HUDEP-2 (cell line): ENCODE results near the gene PDHX.

Experiments used
- DNase-seq, 76 experiments: peaks; one replicate each; lab custom pipeline; 2025; ENCODE audit not compliant: unreplicated experiment in 76 of 76; lab: John Stamatoyannopoulos, UW

Gene PDHX

GRCh38 chr11:34948696-34949095 is 32.3 kb downstream of the PDHX start:
- no peak for DNase-seq

- no peak for DNase-seq
Measured at GRCh38 chr11:34953955-34954354, 37.5 kb downstream of the PDHX start.

- no peak for DNase-seq
Measured at GRCh38 chr11:34957206-34957605, 40.8 kb downstream of the PDHX start.

GRCh38 chr11:34957606-34958005 is 41.2 kb downstream of the PDHX start:
- DNase-seq = no peak

- no peak for DNase-seq
Measured at GRCh38 chr11:34959770-34960169, 43.4 kb downstream of the PDHX start.

- DNase-seq = no peak
Measured at GRCh38 chr11:34960277-34960676, 43.9 kb downstream of the PDHX start.

GRCh38 chr11:34962034-34962433 is 45.6 kb downstream of the PDHX start:
- no peak for DNase-seq

- no peak for DNase-seq
Measured at GRCh38 chr11:34963351-34963750, 46.9 kb downstream of the PDHX start.

- peak in 1 of 76 experiments; percentile 12 for DNase-seq
Measured at GRCh38 chr11:34964610-34965331, 48.4 kb downstream of the PDHX start.

- no peak for DNase-seq
Measured at GRCh38 chr11:34968862-34969261, 52.4 kb downstream of the PDHX start.

GRCh38 chr11:34970033-34970432 is 53.6 kb downstream of the PDHX start:
- no peak for DNase-seq

GRCh38 chr11:34970480-34970879 is 54.1 kb downstream of the PDHX start:
- no peak for DNase-seq

GRCh38 chr11:34971928-34972327 is 55.5 kb downstream of the PDHX start:
- no peak for DNase-seq

GRCh38 chr11:34972366-34972765 is 55.9 kb downstream of the PDHX start:
- DNase-seq = no peak

GRCh38 chr11:34972892-34973291 is 56.5 kb downstream of the PDHX start:
- DNase-seq = no peak

- no peak for DNase-seq
Measured at GRCh38 chr11:34975482-34975881, 59.1 kb downstream of the PDHX start.

GRCh38 chr11:34976496-34977088 is 60.2 kb downstream of the PDHX start:
- DNase-seq = no peak

- no peak for DNase-seq
Measured at GRCh38 chr11:34977089-34977912, 60.9 kb downstream of the PDHX start.

- no peak for DNase-seq
Measured at GRCh38 chr11:34978236-34979191, 62.1 kb downstream of the PDHX start.

GRCh38 chr11:34984514-34984913 is 68.1 kb downstream of the PDHX start:
- no peak for DNase-seq
